ENCODE measurements around the gene EDN1. TPM values are rescaled to one million over a fixed set of nuclear protein-coding genes. Genes with fewer than 3 reads are reported as not detected.

EDN1 gene
- 0.54 and 0.65 TPM in 2 replicates for total RNA-seq

GRCh38 chr6:12289933-12290820 lies at the start of gene EDN1:
Gene EDN1, plus strand, starts transcription at chr6:12290361. Its CDS starts 269 bp downstream, at chr6:12290630.

Small RNA genes lying within 50 kb of the gene (small RNA-seq; reads per million reads assigned to genes)
- not detected for gene SUMO2P12
